Esophagus squamous epithelium (tissue), 4 donors: ENCODE results near the gene PRSS27.

ENCODE experiments used
- POLR2A ChIP-seq, 4 donors: fragments of 450-650 bp; IDR thresholded peaks; one replicate each; pipeline ENCODE4 v1.6.1; 2017; ENCODE audit warnings: antibody characterized with exemption in 4 of 4, mild to moderate bottlenecking in 4 of 4, moderate library complexity in 3 of 4
- TF ChIP-seq, protein P1 (sequence below), 6 experiments: fragments of 450-650 bp in 4 of 6; fragments of 200-600 bp in 2 of 6; sonication (generic) in 2 of 6; IDR thresholded peaks; one replicate each; pipeline ENCODE4 v1.5.1; 2016 to 2019; ENCODE audit warnings: antibody characterized with exemption in 6 of 6, mild to moderate bottlenecking in 4 of 6, moderate library complexity in 4 of 6

DNA sequence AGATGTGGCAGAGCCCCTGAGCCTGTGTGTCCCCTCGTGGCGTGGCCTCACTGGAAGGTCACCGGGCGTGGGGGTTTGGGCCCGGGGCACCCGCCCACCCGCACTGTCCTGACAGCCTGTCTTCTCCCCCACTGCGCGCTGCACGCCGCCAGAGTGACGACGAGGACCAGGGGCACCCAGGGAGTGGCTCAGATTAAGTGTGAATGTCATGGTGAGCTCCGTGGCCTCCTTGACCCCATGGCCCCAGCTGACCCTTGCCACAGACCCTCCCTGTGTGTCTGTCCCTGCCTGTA is 15.1 kb downstream of the PRSS27 start:
- TF ChIP-seq POLR2A (IDR thresholded peaks at IDR 0.05), result no peak
- TF ChIP-seq, protein P1, sequence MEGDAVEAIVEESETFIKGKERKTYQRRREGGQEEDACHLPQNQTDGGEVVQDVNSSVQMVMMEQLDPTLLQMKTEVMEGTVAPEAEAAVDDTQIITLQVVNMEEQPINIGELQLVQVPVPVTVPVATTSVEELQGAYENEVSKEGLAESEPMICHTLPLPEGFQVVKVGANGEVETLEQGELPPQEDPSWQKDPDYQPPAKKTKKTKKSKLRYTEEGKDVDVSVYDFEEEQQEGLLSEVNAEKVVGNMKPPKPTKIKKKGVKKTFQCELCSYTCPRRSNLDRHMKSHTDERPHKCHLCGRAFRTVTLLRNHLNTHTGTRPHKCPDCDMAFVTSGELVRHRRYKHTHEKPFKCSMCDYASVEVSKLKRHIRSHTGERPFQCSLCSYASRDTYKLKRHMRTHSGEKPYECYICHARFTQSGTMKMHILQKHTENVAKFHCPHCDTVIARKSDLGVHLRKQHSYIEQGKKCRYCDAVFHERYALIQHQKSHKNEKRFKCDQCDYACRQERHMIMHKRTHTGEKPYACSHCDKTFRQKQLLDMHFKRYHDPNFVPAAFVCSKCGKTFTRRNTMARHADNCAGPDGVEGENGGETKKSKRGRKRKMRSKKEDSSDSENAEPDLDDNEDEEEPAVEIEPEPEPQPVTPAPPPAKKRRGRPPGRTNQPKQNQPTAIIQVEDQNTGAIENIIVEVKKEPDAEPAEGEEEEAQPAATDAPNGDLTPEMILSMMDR (IDR thresholded peaks at IDR 0.05), result no peak
